Measurements from ENCODE around the gene STARD13.

Gene STARD13

GRCh38 chr13:33277037-33277740, 8.4 kb downstream of the STARD13 start:
- TF ChIP-seq EZH2 (optimal IDR thresholded peaks at IDR 0.05; ENCODE audit: low read depth, low read length) = no peak
- TF ChIP-seq EZH2phosphoT487 (IDR thresholded peaks at IDR 0.05; ENCODE audit: low read length) = no peak
- TF ChIP-seq CTCF (IDR thresholded peaks at IDR 0.05; ENCODE audit: low read length) = no peak
- no peaks in the 10 kb centered on the region for H3K4me1 ChIP-seq (ENCODE audit: low read length)
- no peaks in the 10 kb centered on the region for H3K79me2 ChIP-seq (ENCODE audit: low read length)

GRCh38 chr13:33276570-33276969, 9.0 kb downstream of the STARD13 start:
- Histone ChIP-seq H3F3A (ENCODE audit: insufficient read depth, low read length) (no peaks in the 10 kb centered on the region), H3K36me3 (replicated peaks; ENCODE audit: insufficient read depth, low read length) (no peaks in the 10 kb centered on the region), H4K20me1 (ENCODE audit: insufficient read depth, low read length) (no peaks in the 10 kb centered on the region), H3K9me3 (replicated peaks; ENCODE audit: insufficient read depth, low read length) (no peaks in the 10 kb centered on the region), H2AFZ (ENCODE audit: low read length) (no peak overlapping the region), H3K4me1 (ENCODE audit: low read length) (no peaks in the 10 kb centered on the region), H3K27me3 (replicated peaks; ENCODE audit: insufficient read depth, low read length) (no peaks in the 10 kb centered on the region), H3K27ac (ENCODE audit: low read length) (no peak overlapping the region), H3K9ac (ENCODE audit: low read length) (no peak overlapping the region), H3K9me2 (replicated peaks; ENCODE audit: insufficient read depth, low read length) (no peaks in the 10 kb centered on the region), H3K79me2 (ENCODE audit: low read length) (no peaks in the 10 kb centered on the region), H3K4me3 (ENCODE audit: low read length) (no peak overlapping the region), H3K4me2 (ENCODE audit: low read depth, low read length) (no peak overlapping the region)
- TF ChIP-seq CTCF (IDR thresholded peaks at IDR 0.05; ENCODE audit: low read length) (no peak), EZH2 (optimal IDR thresholded peaks at IDR 0.05; ENCODE audit: low read depth, low read length) (no peak)
- DNase-seq = no peak

More at GRCh38 chr13:33277037-33277740, 8.4 kb downstream of the STARD13 start:
- H3K36me3 ChIP-seq (replicated peaks; ENCODE audit: insufficient read depth, low read length) = no peaks in the 10 kb centered on the region
- H4K20me1 ChIP-seq (ENCODE audit: insufficient read depth, low read length) = no peaks in the 10 kb centered on the region
- H3K4me3 ChIP-seq (ENCODE audit: low read length) = no peak overlapping the region
- H3K9me3 ChIP-seq (replicated peaks; ENCODE audit: insufficient read depth, low read length) = no peaks in the 10 kb centered on the region
- H3F3A ChIP-seq (ENCODE audit: insufficient read depth, low read length) = no peaks in the 10 kb centered on the region
- DNase-seq = no peak
- no peaks in the 10 kb centered on the region for H3K27me3 ChIP-seq (replicated peaks; ENCODE audit: insufficient read depth, low read length)
- H3K9ac ChIP-seq (ENCODE audit: low read length) = no peak overlapping the region
- H2AFZ ChIP-seq (ENCODE audit: low read length) = no peak overlapping the region
- H3K4me2 ChIP-seq (ENCODE audit: low read depth, low read length) = no peak overlapping the region
- no peaks in the 10 kb centered on the region for H3K9me2 ChIP-seq (replicated peaks; ENCODE audit: insufficient read depth, low read length)
- no peak overlapping the region for H3K27ac ChIP-seq (ENCODE audit: low read length)

- Histone ChIP-seq H2AFZ (ENCODE audit: low read length) (no peak overlapping the region), H3F3A (ENCODE audit: insufficient read depth, low read length) (no peaks in the 10 kb centered on the region), H3K9me3 (replicated peaks; ENCODE audit: insufficient read depth, low read length) (no peaks in the 10 kb centered on the region), H3K4me3 (ENCODE audit: low read length) (no peak overlapping the region), H3K9ac (ENCODE audit: low read length) (no peak overlapping the region), H3K27ac (ENCODE audit: low read length) (no peak overlapping the region), H3K4me2 (ENCODE audit: low read depth, low read length) (no peak overlapping the region), H3K27me3 (replicated peaks; ENCODE audit: insufficient read depth, low read length) (no peaks in the 10 kb centered on the region), H4K20me1 (ENCODE audit: insufficient read depth, low read length) (no peaks in the 10 kb centered on the region), H3K9me2 (replicated peaks; ENCODE audit: insufficient read depth, low read length) (no peaks in the 10 kb centered on the region), H3K36me3 (replicated peaks; ENCODE audit: insufficient read depth, low read length) (no peaks in the 10 kb centered on the region), H3K4me1 (ENCODE audit: low read length) (no peaks in the 10 kb centered on the region), H3K79me2 (ENCODE audit: low read length) (no peaks in the 10 kb centered on the region)
- no peak for DNase-seq
- TF ChIP-seq EZH2phosphoT487 (IDR thresholded peaks at IDR 0.05; ENCODE audit: low read length) = no peak
- TF ChIP-seq CTCF (IDR thresholded peaks at IDR 0.05; ENCODE audit: low read length) = no peak
These were observed 9.6 kb downstream of the STARD13 start for GRCh38 chr13:33275916-33276315.

Data from MM.1S (cell line).